HL-60 (cell line): ENCODE measurements around the gene UBXN10.

Experiments
- CTCF ChIP-seq: IDR thresholded peaks from one replicate; pipeline ENCODE4 v1.5.1; 2011; ENCODE audit warnings: low read length, control low read depth, inconsistent platforms; ENCODE audit not compliant: insufficient read depth
- GABPA ChIP-seq: IDR thresholded peaks from 2 replicates; pipeline ENCODE4 v1.6.1; 2012; ENCODE audit warnings: low read depth
- POLR2AphosphoS5 ChIP-seq: IDR thresholded peaks from 2 replicates; pipeline ENCODE4 v1.6.1; 2012; ENCODE audit warnings: low read depth
- REST ChIP-seq: IDR thresholded peaks from 2 replicates; pipeline ENCODE4 v1.6.1; 2012; ENCODE audit warnings: low read depth; ENCODE audit not compliant: insufficient replicate concordance

DNA sequence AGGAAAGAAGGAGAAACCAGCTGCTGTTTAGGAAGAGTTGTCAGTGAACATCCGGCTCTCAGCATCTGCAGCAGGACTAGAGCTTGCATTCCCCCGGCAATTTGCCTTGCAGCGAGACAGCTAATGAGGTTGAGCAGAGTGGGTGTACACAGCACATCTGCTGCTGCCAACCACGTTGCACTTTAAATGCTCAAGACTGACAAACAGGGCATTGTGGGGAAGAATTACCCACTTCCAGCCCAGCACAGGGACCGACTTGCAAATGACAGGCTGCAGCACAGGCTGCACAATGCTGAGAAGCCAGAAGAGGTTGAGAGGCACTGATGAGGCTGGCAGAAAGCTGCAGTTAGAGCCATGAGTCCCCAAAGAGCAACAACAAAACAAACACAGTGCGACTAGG lies 48.0 kb downstream of the UBXN10 start:
- no peak for TF ChIP-seq POLR2AphosphoS5
- TF ChIP-seq CTCF = no peak
- no peak for TF ChIP-seq GABPA
- no peak for TF ChIP-seq REST
